GM12878 (cell line): ENCODE data around the gene TMEM232. TPM values are rescaled to one million over a fixed set of nuclear protein-coding genes. Genes with fewer than 3 reads are reported as not detected.

ENCODE experiments used
- ATAC-seq: fragments of 200-7000 bp; cut with Tn5 transposase; 3 replicates; pipeline ENCODE4 v1.9.1; 2020; ENCODE audit warnings: mild to moderate bottlenecking, moderate library complexity
- BruUV-seq: library from RNA; stranded (reverse); fragments of 400-500 nt; replicated peaks from 2 replicates; lab custom pipeline; 2021; lab: Mats Ljungman, UMichigan
- CTCF ChIA-PET: fragments of 300-600 bp; sonication (Branson Sonifier 250); formaldehyde crosslinking; extraction: SDS; loops from one replicate; lab custom pipeline; 2021; ENCODE audit warnings: inconsistent platforms; lab: Yijun Ruan, JAX
- POLR2A ChIA-PET: fragments of 350-600 bp; formaldehyde crosslinking; extraction: SDS; loops from one replicate; lab custom pipeline; 2021; ENCODE audit warnings: inconsistent platforms; lab: Charles Lee
- RAD21 ChIA-PET: fragments of 300-600 bp; sonication (Branson Sonifier 250); formaldehyde crosslinking; loops from one replicate; lab custom pipeline; 2023; ENCODE audit warnings: antibody characterized with exemption; ENCODE audit not compliant: unreplicated experiment; lab: Charles Lee
- SMC1A ChIA-PET: fragments of 300-600 bp; sonication (Branson Sonifier 250); formaldehyde crosslinking; loops from one replicate; lab custom pipeline; 2023; ENCODE audit not compliant: unreplicated experiment, uncharacterized antibody; lab: Charles Lee
- DNase-seq: peaks from one replicate; pipeline ENCODE4 v3.0.0-alpha.2; 2011; ENCODE audit warnings: low read depth, low spot score
- FAIRE-seq: peaks from 3 replicates; lab custom pipeline; 2011; peaks lifted over from hg19 to GRCh38; lab: Jason Lieb, UNC
- H2AFZ ChIP-seq: 2 replicates; pipeline ENCODE4 v1.6.0; 2011; ENCODE audit warnings: low read depth, low read length, control low read depth; ENCODE audit not compliant: control insufficient read depth
- H3K27ac ChIP-seq: 2 replicates; pipeline ENCODE4 v1.5.1; 2011; ENCODE audit warnings: control low read depth; ENCODE audit not compliant: control insufficient read depth, insufficient read depth
- H3K27me3 ChIP-seq, 2 experiments: replicated peaks in 1 of 2; 2 replicates each; pipeline versions ENCODE4 v1.6.0 to v1.6.1; 2011; ENCODE audit warnings: low read length in 1 of 2; ENCODE audit not compliant: control insufficient read depth in 2 of 2, insufficient read depth in 2 of 2
- H3K36me3 ChIP-seq, 2 experiments: 2 replicates each; pipeline ENCODE4 v1.5.1; 2011; ENCODE audit warnings: low read length in 1 of 2; ENCODE audit not compliant: control insufficient read depth in 2 of 2, insufficient read depth in 2 of 2
- H3K4me1 ChIP-seq: 2 replicates; pipeline ENCODE4 v1.6.1; 2011; ENCODE audit warnings: mild to moderate bottlenecking, low read length, moderate library complexity, mixed read lengths; ENCODE audit not compliant: control insufficient read depth, insufficient read depth
- H3K4me2 ChIP-seq: 2 replicates; pipeline ENCODE4 v1.6.0; 2011; ENCODE audit warnings: control low read depth; ENCODE audit not compliant: control insufficient read depth, insufficient read depth
- H3K4me3 ChIP-seq: fragments of 200-600 bp; sonication (generic); 2 replicates; pipeline ENCODE4 v1.5.1; 2016
- H3K79me2 ChIP-seq: 2 replicates; pipeline ENCODE4 v1.6.0; 2011; ENCODE audit warnings: low read length; ENCODE audit not compliant: control insufficient read depth, insufficient read depth
- H3K9ac ChIP-seq: 2 replicates; pipeline ENCODE4 v1.8.0; 2011; ENCODE audit warnings: low read length, control low read depth, mixed read lengths; ENCODE audit not compliant: control insufficient read depth, insufficient read depth
- H3K9me3 ChIP-seq: replicated peaks from 3 replicates; pipeline ENCODE4 v1.5.1; 2011; ENCODE audit warnings: mild to moderate bottlenecking, low read length; ENCODE audit not compliant: control insufficient read depth, insufficient read depth
- H4K20me1 ChIP-seq: 2 replicates; pipeline ENCODE4 v1.6.0; 2011; ENCODE audit not compliant: control insufficient read depth, insufficient read depth
- BACH1 ChIP-seq: fragments of 450-650 bp; IDR thresholded peaks from 2 replicates; pipeline ENCODE4 v1.6.1; 2017; ENCODE audit warnings: mild to moderate bottlenecking, borderline replicate concordance
- BRCA1 ChIP-seq: IDR thresholded peaks from 2 replicates; pipeline ENCODE4 v1.6.1; 2011; ENCODE audit warnings: low read depth, low read length, improper control_type of control experiment
- CHD2 ChIP-seq: IDR thresholded peaks from 2 replicates; pipeline ENCODE4 v1.6.1; 2011; ENCODE audit warnings: low read depth, low read length, improper control_type of control experiment, borderline replicate concordance
- CHD4 ChIP-seq: fragments of 200-600 bp; sonication (generic); IDR thresholded peaks from 2 replicates; pipeline ENCODE4 v1.6.1; 2016; ENCODE audit warnings: mild to moderate bottlenecking
- ESRRA ChIP-seq: IDR thresholded peaks from 2 replicates; pipeline ENCODE4 v1.6.1; 2012; ENCODE audit warnings: mild to moderate bottlenecking, low read length, improper control_type of control experiment
- HCFC1 ChIP-seq: fragments of 150-350 bp; IDR thresholded peaks from 2 replicates; pipeline ENCODE4 v1.6.1; 2014; ENCODE audit warnings: low read length
- HDAC2 ChIP-seq: fragments of 200-600 bp; sonication (generic); IDR thresholded peaks from 2 replicates; pipeline ENCODE4 v1.6.1; 2017
- MEF2A ChIP-seq: IDR thresholded peaks from 2 replicates; pipeline ENCODE4 v1.6.1; 2011; ENCODE audit warnings: low read depth, mild to moderate bottlenecking, low read length, moderate library complexity; ENCODE audit not compliant: insufficient read depth
- NR2C2 ChIP-seq: IDR thresholded peaks from 2 replicates; pipeline ENCODE4 v1.6.1; 2011; ENCODE audit warnings: borderline replicate concordance, low read depth; ENCODE audit not compliant: control insufficient read depth, insufficient read length
- TBL1XR1 ChIP-seq: IDR thresholded peaks from 2 replicates; pipeline ENCODE4 v1.6.1; 2012; ENCODE audit warnings: low read depth, low read length, improper control_type of control experiment
- ZSCAN29 ChIP-seq: fragments of 450-650 bp; IDR thresholded peaks from 2 replicates; pipeline ENCODE4 v1.6.1; 2017; ENCODE audit warnings: mild to moderate bottlenecking, moderate library complexity
- WGBS: methylation state at CpG from one replicate; pipeline ENCODE4 v1.1.6; 2016; ENCODE audit warnings: low lambda C conversion rate; ENCODE audit not compliant: insufficient replicate concordance, insufficient coverage; ENCODE audit errors: missing lambda C conversion rate; 5-methylcytosine and 5-hydroxymethylcytosine counted together
- in situ Hi-C: fragments of 300-500 bp; cut with MboI; formaldehyde crosslinking; loops from 9 replicates; pipeline ENCODE4 v1.14.3; 2018; ENCODE audit warnings: mixed read lengths
- intact Hi-C: fragments of 100-400 bp; cut with micrococcal nuclease; formaldehyde crosslinking; loops from one replicate; pipeline ENCODE4 v1.14.2; 2022; ENCODE audit not compliant: unreplicated experiment
- polyA plus RNA-seq, 11 experiments: library from polyadenylated mRNA; depleted of rRNA in 4 of 11; unstranded in 6 of 11; stranded (reverse) in 5 of 11; fragments of >200 nt; fragmentation: Nextera tagmentation in 4 of 11; fragmentation: Illumina TruSeq in 1 of 11; extraction: Ambion mirVana in 4 of 11; extraction: Trizol in 1 of 11; gene quantifications; 1 replicate in 1 of 11; 2 replicates in 10 of 11; pipeline versions ENCODE4 v1.2.1 to v1.2.3, GENCODE V29; 2011 to 2016; ENCODE audit warnings: inconsistent platforms in 2 of 11, missing spikeins in 2 of 11, low read depth in 1 of 11
- total RNA-seq, 4 experiments: library from RNA; depleted of rRNA in 3 of 4; stranded (reverse); fragments of >200 nt in 3 of 4; fragmentation: Illumina TruSeq in 1 of 4; extraction: Trizol in 1 of 4; gene quantifications; 2 replicates each; pipeline versions ENCODE4 v1.2.1 to v1.2.3, GENCODE V29; 2013 to 2021
- TF ChIP-seq, protein P1 (sequence below): IDR thresholded peaks from 2 replicates; pipeline ENCODE4 v1.6.1; 2011; ENCODE audit warnings: low read depth, mild to moderate bottlenecking, low read length, moderate library complexity, borderline replicate concordance; ENCODE audit errors: extremely low read depth
- TF ChIP-seq, protein P2 (sequence below): fragments of 450-650 bp; IDR thresholded peaks from 2 replicates; pipeline ENCODE4 v1.6.1; 2014; ENCODE audit warnings: mild to moderate bottlenecking
- TF ChIP-seq, protein P3 (sequence below): fragments of 450-650 bp; formaldehyde crosslinking; IDR thresholded peaks from 2 replicates; pipeline ENCODE4 v1.4.0; 2020; ENCODE audit warnings: mild to moderate bottlenecking, moderate library complexity

Gene TMEM232
- total and polyA plus RNA-seq, 10 of the 15 experiments (the other 5 are each of a cell fraction or from before 2014, with no cell fraction given): 0.29 to 1.3 (median 0.91) TPM

DNA sequence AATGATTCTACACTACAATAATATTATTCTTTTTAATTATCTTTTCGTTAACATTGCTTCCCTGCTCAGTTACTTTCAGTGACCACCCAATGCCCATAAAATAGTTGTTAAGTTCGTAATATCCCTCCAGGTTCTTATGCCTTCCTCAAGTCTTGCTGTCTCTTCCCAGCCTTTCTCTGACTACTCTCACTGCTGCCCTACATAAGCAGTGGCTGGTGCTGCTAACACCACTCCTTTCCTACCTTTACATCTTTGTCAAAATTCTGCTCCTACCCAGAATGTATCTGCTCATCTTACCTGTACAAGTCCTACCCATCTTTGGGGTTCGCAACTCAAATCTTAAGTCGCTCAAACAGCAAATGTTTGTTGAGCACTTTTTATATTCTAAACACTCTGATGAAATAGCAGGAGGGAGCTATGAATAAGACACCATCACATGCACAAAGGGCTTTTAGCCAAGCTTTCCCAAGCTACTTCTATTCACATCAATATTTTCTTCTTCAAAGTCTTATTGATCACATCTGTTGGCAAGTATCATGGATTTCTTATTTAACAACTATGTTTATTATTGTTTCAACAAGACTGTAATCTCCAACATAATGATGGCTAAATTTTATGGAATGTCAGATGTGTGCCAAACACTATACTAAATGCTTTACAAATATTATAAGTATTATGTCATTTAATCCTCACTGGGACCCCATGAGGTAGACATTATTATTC, 41.8 kb upstream of the TMEM232 start:
- CTCF ChIA-PET: interaction anchor here (0.7 to 1.8 kb wide), 3 partner anchors 10 to 230 kb away, joined by 3 to 4 read pairs (median 4); no protein-coding TSS in a partner anchor
- FAIRE-seq (no peak), DNase-seq (no peak)
- H3K9ac ChIP-seq: no peak overlapping the region
- BruUV-seq: no TSS peak
- H3K9me3 ChIP-seq: no peaks in the 10 kb centered on the region
- no peaks in the 10 kb centered on the region for H4K20me1 ChIP-seq
- H3K27me3 ChIP-seq: no peaks in the 10 kb centered on the region
- in situ Hi-C loops: no loop called here
- TF ChIP-seq HDAC2: no peak
- no peak for TF ChIP-seq BACH1
- no peak for TF ChIP-seq ZSCAN29
- no peak for TF ChIP-seq ESRRA
- TF ChIP-seq CHD2: no peak
- TF ChIP-seq BRCA1: no peak
- TF ChIP-seq, protein P1, sequence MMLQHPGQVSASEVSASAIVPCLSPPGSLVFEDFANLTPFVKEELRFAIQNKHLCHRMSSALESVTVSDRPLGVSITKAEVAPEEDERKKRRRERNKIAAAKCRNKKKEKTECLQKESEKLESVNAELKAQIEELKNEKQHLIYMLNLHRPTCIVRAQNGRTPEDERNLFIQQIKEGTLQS: no peak
- TF ChIP-seq MEF2A: no peak
- TF ChIP-seq HCFC1: no peak
- TF ChIP-seq NR2C2: no peak
- no peak for TF ChIP-seq TBL1XR1
- TF ChIP-seq CHD4: no peak
- TF ChIP-seq, protein P2, sequence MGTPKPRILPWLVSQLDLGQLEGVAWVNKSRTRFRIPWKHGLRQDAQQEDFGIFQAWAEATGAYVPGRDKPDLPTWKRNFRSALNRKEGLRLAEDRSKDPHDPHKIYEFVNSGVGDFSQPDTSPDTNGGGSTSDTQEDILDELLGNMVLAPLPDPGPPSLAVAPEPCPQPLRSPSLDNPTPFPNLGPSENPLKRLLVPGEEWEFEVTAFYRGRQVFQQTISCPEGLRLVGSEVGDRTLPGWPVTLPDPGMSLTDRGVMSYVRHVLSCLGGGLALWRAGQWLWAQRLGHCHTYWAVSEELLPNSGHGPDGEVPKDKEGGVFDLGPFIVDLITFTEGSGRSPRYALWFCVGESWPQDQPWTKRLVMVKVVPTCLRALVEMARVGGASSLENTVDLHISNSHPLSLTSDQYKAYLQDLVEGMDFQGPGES: no peak
- TF ChIP-seq, protein P3, sequence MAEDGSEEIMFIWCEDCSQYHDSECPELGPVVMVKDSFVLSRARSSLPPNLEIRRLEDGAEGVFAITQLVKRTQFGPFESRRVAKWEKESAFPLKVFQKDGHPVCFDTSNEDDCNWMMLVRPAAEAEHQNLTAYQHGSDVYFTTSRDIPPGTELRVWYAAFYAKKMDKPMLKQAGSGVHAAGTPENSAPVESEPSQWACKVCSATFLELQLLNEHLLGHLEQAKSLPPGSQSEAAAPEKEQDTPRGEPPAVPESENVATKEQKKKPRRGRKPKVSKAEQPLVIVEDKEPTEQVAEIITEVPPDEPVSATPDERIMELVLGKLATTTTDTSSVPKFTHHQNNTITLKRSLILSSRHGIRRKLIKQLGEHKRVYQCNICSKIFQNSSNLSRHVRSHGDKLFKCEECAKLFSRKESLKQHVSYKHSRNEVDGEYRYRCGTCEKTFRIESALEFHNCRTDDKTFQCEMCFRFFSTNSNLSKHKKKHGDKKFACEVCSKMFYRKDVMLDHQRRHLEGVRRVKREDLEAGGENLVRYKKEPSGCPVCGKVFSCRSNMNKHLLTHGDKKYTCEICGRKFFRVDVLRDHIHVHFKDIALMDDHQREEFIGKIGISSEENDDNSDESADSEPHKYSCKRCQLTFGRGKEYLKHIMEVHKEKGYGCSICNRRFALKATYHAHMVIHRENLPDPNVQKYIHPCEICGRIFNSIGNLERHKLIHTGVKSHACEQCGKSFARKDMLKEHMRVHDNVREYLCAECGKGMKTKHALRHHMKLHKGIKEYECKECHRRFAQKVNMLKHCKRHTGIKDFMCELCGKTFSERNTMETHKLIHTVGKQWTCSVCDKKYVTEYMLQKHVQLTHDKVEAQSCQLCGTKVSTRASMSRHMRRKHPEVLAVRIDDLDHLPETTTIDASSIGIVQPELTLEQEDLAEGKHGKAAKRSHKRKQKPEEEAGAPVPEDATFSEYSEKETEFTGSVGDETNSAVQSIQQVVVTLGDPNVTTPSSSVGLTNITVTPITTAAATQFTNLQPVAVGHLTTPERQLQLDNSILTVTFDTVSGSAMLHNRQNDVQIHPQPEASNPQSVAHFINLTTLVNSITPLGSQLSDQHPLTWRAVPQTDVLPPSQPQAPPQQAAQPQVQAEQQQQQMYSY (CRISPR knock-in tag): no peak
- TF ChIP-seq, all 136 proteins: peak for 0
- ChIA-PET RAD21 (interaction anchor here (1.4 kb wide), 1 partner anchor 12 kb away, joined by 4 read pairs; no protein-coding TSS in a partner anchor), POLR2A (no interaction called here), SMC1A (interaction anchor here (1.5 kb wide), 1 partner anchor 12 kb away, joined by 4 read pairs; no protein-coding TSS in a partner anchor)
- Histone ChIP-seq H3K4me2 (no peak overlapping the region), H3K27ac (no peak overlapping the region), H3K4me3 (no peak overlapping the region), H3K36me3 (no peaks in the 10 kb centered on the region), H3K79me2 (no peaks in the 10 kb centered on the region), H3K4me1 (no peaks in the 10 kb centered on the region), H2AFZ (no peak overlapping the region)
- ATAC-seq: no peak
- WGBS: 70% methylated on average over 4 of the region's 4 CpGs
- intact Hi-C loops: no loop called here
